HEK293 (cell line): ENCODE data around the gene H2AZ2.

Experiments used
- BCL11A ChIP-seq: fragments of 450-650 bp; formaldehyde crosslinking; IDR thresholded peaks from 2 replicates; pipeline ENCODE4 v1.5.1; 2016; ENCODE audit warnings: low read depth, missing biosample characterization, missing genetic modification characterization
- GLI2 ChIP-seq: fragments of 450-650 bp; formaldehyde crosslinking; IDR thresholded peaks from 2 replicates; pipeline ENCODE4; 2017; ENCODE audit warnings: missing biosample characterization, missing genetic modification characterization, low read depth, borderline replicate concordance
- GLI4 ChIP-seq: fragments of 450-650 bp; formaldehyde crosslinking; IDR thresholded peaks from 2 replicates; pipeline ENCODE4 v1.5.1; 2016; ENCODE audit warnings: missing biosample characterization, missing genetic modification characterization
- KLF17 ChIP-seq: fragments of 450-650 bp; formaldehyde crosslinking; IDR thresholded peaks from 2 replicates; pipeline ENCODE4 v1.5.1; 2016; ENCODE audit warnings: missing biosample characterization, missing genetic modification characterization
- SCRT1 ChIP-seq: fragments of 450-650 bp; formaldehyde crosslinking; IDR thresholded peaks from 2 replicates; pipeline ENCODE4 v1.5.1; 2016; ENCODE audit warnings: missing biosample characterization, missing genetic modification characterization, borderline replicate concordance
- SP3 ChIP-seq: fragments of 450-650 bp; formaldehyde crosslinking; IDR thresholded peaks from 2 replicates; pipeline ENCODE4 v1.5.1; 2016; ENCODE audit warnings: missing biosample characterization, missing genetic modification characterization
- YY1 ChIP-seq: fragments of 450-650 bp; formaldehyde crosslinking; IDR thresholded peaks from 2 replicates; pipeline ENCODE4 v1.5.1; 2018; ENCODE audit warnings: missing biosample characterization, missing genetic modification characterization
- ZBTB21 ChIP-seq: fragments of 450-650 bp; formaldehyde crosslinking; IDR thresholded peaks from 2 replicates; pipeline ENCODE4 v1.5.1; 2017; ENCODE audit warnings: missing biosample characterization, missing genetic modification characterization
- ZBTB8A ChIP-seq: fragments of 450-650 bp; formaldehyde crosslinking; IDR thresholded peaks from 2 replicates; pipeline ENCODE4 v1.5.1; 2016; ENCODE audit warnings: missing biosample characterization, missing genetic modification characterization
- ZFHX2 ChIP-seq: fragments of 450-650 bp; formaldehyde crosslinking; conservative IDR thresholded peaks from 2 replicates; pipeline ENCODE4 v1.5.1; 2016; ENCODE audit warnings: missing biosample characterization, missing genetic modification characterization
- ZNF112 ChIP-seq: fragments of 450-650 bp; formaldehyde crosslinking; IDR thresholded peaks from 2 replicates; pipeline ENCODE4 v1.5.0; 2017; ENCODE audit warnings: missing biosample characterization, missing genetic modification characterization
- ZNF121 ChIP-seq: fragments of 450-650 bp; formaldehyde crosslinking; IDR thresholded peaks from 2 replicates; pipeline ENCODE4 v1.5.1; 2016; ENCODE audit warnings: missing biosample characterization, missing genetic modification characterization
- ZNF133 ChIP-seq: fragments of 450-650 bp; formaldehyde crosslinking; IDR thresholded peaks from 2 replicates; pipeline ENCODE4 v1.5.1; 2016; ENCODE audit warnings: missing biosample characterization, missing genetic modification characterization
- ZNF174 ChIP-seq: fragments of 450-650 bp; formaldehyde crosslinking; IDR thresholded peaks from 2 replicates; pipeline ENCODE4 v1.5.0; 2017; ENCODE audit warnings: missing biosample characterization, mild to moderate bottlenecking, missing genetic modification characterization
- ZNF175 ChIP-seq: fragments of 450-650 bp; formaldehyde crosslinking; IDR thresholded peaks from 2 replicates; pipeline ENCODE4 v1.5.1; 2016; ENCODE audit warnings: missing biosample characterization, missing genetic modification characterization
- ZNF214 ChIP-seq: fragments of 450-650 bp; formaldehyde crosslinking; IDR thresholded peaks from 2 replicates; pipeline ENCODE4 v1.5.1; 2017; ENCODE audit warnings: missing biosample characterization, mild to moderate bottlenecking, missing genetic modification characterization, borderline replicate concordance
- ZNF221 ChIP-seq: fragments of 450-650 bp; formaldehyde crosslinking; IDR thresholded peaks from 2 replicates; pipeline ENCODE4 v1.5.1; 2017; ENCODE audit warnings: missing biosample characterization, missing genetic modification characterization, borderline replicate concordance
- ZNF223 ChIP-seq: fragments of 450-650 bp; formaldehyde crosslinking; IDR thresholded peaks from 2 replicates; pipeline ENCODE4 v1.5.1; 2016; ENCODE audit warnings: missing biosample characterization, missing genetic modification characterization
- ZNF24 ChIP-seq: fragments of 450-650 bp; formaldehyde crosslinking; IDR thresholded peaks from 2 replicates; pipeline ENCODE4 v1.5.1; 2016; ENCODE audit warnings: missing biosample characterization, missing genetic modification characterization
- ZNF274 ChIP-seq, 2 experiments: fragments of 200-500 bp in 1 of 2; fragments of 450-650 bp in 1 of 2; sonication (Bioruptor generic) in 1 of 2; formaldehyde crosslinking in 1 of 2; IDR thresholded peaks; 2 replicates each; pipeline versions ENCODE4 v1.5.1 to v1.6.1; 2014 to 2016; ENCODE audit warnings: borderline replicate concordance in 1 of 2, inconsistent platforms in 1 of 2, low read length in 1 of 2, missing biosample characterization in 1 of 2, missing genetic modification characterization in 1 of 2
- ZNF302 ChIP-seq: fragments of 450-650 bp; formaldehyde crosslinking; IDR thresholded peaks from 2 replicates; pipeline ENCODE4 v1.5.1; 2016; ENCODE audit warnings: missing biosample characterization, missing genetic modification characterization, low read depth
- ZNF350 ChIP-seq: fragments of 450-650 bp; formaldehyde crosslinking; IDR thresholded peaks from 2 replicates; pipeline ENCODE4 v1.5.0; 2017; ENCODE audit warnings: missing biosample characterization, mild to moderate bottlenecking, missing genetic modification characterization
- ZNF354C ChIP-seq: fragments of 450-650 bp; formaldehyde crosslinking; IDR thresholded peaks from 2 replicates; pipeline ENCODE4 v1.5.1; 2016; ENCODE audit warnings: missing biosample characterization, missing genetic modification characterization, low read depth, borderline replicate concordance
- ZNF473 ChIP-seq: fragments of 450-650 bp; formaldehyde crosslinking; IDR thresholded peaks from 2 replicates; pipeline ENCODE4 v1.5.1; 2017; ENCODE audit warnings: missing biosample characterization, missing genetic modification characterization
- ZNF530 ChIP-seq: fragments of 450-650 bp; formaldehyde crosslinking; IDR thresholded peaks from 2 replicates; pipeline ENCODE4 v1.5.1; 2016; ENCODE audit warnings: low read depth, missing biosample characterization, missing genetic modification characterization
- ZNF623 ChIP-seq: fragments of 450-650 bp; formaldehyde crosslinking; IDR thresholded peaks from 2 replicates; pipeline ENCODE4 v1.5.1; 2016; ENCODE audit warnings: missing biosample characterization, missing genetic modification characterization
- ZNF626 ChIP-seq: fragments of 450-650 bp; sonication (Bioruptor Pico); formaldehyde crosslinking; IDR thresholded peaks from 2 replicates; pipeline ENCODE4 v1.5.1; 2018; ENCODE audit warnings: missing biosample characterization, missing genetic modification characterization, inconsistent platforms
- ZNF629 ChIP-seq: fragments of 450-650 bp; formaldehyde crosslinking; IDR thresholded peaks from 2 replicates; pipeline ENCODE4 v1.5.1; 2017; ENCODE audit warnings: missing biosample characterization, missing genetic modification characterization
- ZNF664 ChIP-seq: fragments of 450-650 bp; formaldehyde crosslinking; IDR thresholded peaks from 2 replicates; pipeline ENCODE4 v1.5.1; 2016; ENCODE audit warnings: missing biosample characterization, missing genetic modification characterization
- ZNF747 ChIP-seq: fragments of 450-650 bp; formaldehyde crosslinking; IDR thresholded peaks from 2 replicates; pipeline ENCODE4 v1.5.1; 2016; ENCODE audit warnings: missing biosample characterization, missing genetic modification characterization
- TF ChIP-seq, protein P1 (sequence below): fragments of 450-650 bp; formaldehyde crosslinking; IDR thresholded peaks from 2 replicates; pipeline ENCODE4 v1.5.1; 2016; ENCODE audit warnings: missing biosample characterization, missing genetic modification characterization, borderline replicate concordance
- TF ChIP-seq, protein P2 (sequence below): fragments of 450-650 bp; IDR thresholded peaks from 2 replicates; pipeline ENCODE4 v1.5.1; 2018; ENCODE audit warnings: missing biosample characterization, missing genetic modification characterization
- TF ChIP-seq, protein P3 (sequence below): fragments of 450-650 bp; formaldehyde crosslinking; IDR thresholded peaks from 2 replicates; pipeline ENCODE4 v1.5.1; 2016; ENCODE audit warnings: missing biosample characterization, missing genetic modification characterization

Gene H2AZ2

DNA sequence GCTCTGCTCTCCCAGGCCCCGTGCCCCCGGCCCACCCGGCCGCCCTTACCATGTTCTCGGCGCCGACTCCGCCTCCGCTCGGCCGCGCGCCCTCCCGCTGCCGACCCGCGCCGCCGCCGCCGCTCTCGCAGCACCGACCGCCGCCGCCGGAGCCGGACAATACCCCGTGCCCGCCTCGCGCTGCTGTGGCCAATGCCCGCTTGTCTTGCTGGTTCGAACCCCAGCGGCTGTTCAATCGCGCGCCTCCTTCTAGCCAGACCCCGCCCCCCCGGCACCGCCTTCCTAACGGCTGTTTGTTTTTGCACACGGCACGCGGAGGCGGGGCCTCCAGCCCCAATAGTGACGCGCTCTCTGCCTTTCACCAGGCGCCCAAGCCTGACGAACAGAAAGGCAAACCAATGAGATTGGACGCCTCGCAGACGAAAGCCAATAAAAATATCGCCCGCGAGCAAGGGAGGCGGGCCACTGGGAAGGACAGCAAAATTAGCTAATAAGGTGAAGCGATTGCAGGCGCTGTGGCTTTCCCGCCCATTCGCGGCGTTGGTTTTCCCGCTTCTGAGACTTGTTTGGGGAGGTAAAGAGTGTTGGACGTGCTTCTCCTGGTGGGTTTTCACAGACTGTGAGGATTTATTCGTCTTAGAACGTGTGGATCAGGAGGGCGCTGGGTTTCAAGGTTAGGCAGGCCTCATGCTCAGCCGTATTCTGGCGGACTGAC is at the start of gene H2AZ2 (continued):
- TF ChIP-seq, protein P1, sequence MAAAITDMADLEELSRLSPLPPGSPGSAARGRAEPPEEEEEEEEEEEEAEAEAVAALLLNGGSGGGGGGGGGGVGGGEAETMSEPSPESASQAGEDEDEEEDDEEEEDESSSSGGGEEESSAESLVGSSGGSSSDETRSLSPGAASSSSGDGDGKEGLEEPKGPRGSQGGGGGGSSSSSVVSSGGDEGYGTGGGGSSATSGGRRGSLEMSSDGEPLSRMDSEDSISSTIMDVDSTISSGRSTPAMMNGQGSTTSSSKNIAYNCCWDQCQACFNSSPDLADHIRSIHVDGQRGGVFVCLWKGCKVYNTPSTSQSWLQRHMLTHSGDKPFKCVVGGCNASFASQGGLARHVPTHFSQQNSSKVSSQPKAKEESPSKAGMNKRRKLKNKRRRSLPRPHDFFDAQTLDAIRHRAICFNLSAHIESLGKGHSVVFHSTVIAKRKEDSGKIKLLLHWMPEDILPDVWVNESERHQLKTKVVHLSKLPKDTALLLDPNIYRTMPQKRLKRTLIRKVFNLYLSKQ (tag by site-specific recombination): no peak
- TF ChIP-seq ZNF629 (tag by site-specific recombination) (peak; percentile 56), ZNF112 (tag by site-specific recombination) (no peak), ZNF24 (tag by site-specific recombination) (peak; percentile 49; the same call in 1 of the 2 replicates), ZNF121 (tag by site-specific recombination) (no peak), ZFHX2 (no peak; the same call in 1 of the 2 replicates), ZNF175 (tag by site-specific recombination) (no peak), ZNF302 (tag by site-specific recombination) (no peak), ZNF133 (no peak), GLI4 (0 out of 2 replicates have a peak, but pooled peaks have one; percentile 15), ZNF221 (tag by site-specific recombination) (no peak), ZNF626 (tag by site-specific recombination) (no peak), ZBTB21 (tag by site-specific recombination) (0 out of 2 replicates have a peak, but pooled peaks have one; percentile 25), ZNF223 (tag by site-specific recombination) (no peak), ZNF623 (no peak), ZNF530 (tag by site-specific recombination) (no peak), KLF17 (tag by site-specific recombination) (no peak; the same call in 1 of the 2 replicates), BCL11A (tag by site-specific recombination) (no peak), ZNF473 (tag by site-specific recombination) (no peak), SP3 (tag by site-specific recombination) (peak; percentile 99), ZBTB8A (no peak; the same call in 1 of the 2 replicates), ZNF354C (tag by site-specific recombination) (no peak), SCRT1 (tag by site-specific recombination) (no peak), ZNF350 (tag by site-specific recombination) (no peak), ZNF747 (tag by site-specific recombination) (no peak), ZNF214 (tag by site-specific recombination) (no peak), YY1 (tag by site-specific recombination) (no peak), ZNF274 (IDR thresholded peaks at IDR 0.05; ENCODE audit: low read length) (no peak), ZNF274 (tag by site-specific recombination; IDR thresholded peaks at IDR 0.05; ENCODE audit: borderline replicate concordance) (no peak), ZNF664 (tag by site-specific recombination) (peak; percentile 98), GLI2 (tag by site-specific recombination) (no peak), ZNF174 (no peak)
- TF ChIP-seq, protein P2, sequence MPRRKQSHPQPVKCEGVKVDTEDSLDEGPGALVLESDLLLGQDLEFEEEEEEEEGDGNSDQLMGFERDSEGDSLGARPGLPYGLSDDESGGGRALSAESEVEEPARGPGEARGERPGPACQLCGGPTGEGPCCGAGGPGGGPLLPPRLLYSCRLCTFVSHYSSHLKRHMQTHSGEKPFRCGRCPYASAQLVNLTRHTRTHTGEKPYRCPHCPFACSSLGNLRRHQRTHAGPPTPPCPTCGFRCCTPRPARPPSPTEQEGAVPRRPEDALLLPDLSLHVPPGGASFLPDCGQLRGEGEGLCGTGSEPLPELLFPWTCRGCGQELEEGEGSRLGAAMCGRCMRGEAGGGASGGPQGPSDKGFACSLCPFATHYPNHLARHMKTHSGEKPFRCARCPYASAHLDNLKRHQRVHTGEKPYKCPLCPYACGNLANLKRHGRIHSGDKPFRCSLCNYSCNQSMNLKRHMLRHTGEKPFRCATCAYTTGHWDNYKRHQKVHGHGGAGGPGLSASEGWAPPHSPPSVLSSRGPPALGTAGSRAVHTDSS: no peak
- TF ChIP-seq, protein P3, sequence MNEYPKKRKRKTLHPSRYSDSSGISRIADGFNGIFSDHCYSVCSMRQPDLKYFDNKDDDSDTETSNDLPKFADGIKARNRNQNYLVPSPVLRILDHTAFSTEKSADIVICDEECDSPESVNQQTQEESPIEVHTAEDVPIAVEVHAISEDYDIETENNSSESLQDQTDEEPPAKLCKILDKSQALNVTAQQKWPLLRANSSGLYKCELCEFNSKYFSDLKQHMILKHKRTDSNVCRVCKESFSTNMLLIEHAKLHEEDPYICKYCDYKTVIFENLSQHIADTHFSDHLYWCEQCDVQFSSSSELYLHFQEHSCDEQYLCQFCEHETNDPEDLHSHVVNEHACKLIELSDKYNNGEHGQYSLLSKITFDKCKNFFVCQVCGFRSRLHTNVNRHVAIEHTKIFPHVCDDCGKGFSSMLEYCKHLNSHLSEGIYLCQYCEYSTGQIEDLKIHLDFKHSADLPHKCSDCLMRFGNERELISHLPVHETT (tag by site-specific recombination): peak; percentile 88; the same call in 1 of the 2 replicates
